HEK293T (cell line): ENCODE data around the gene OGDH.

Experiments used
- ARNT ChIP-seq: fragments of 450-650 bp; IDR thresholded peaks from 2 replicates; pipeline ENCODE4 v1.6.1; 2017; ENCODE audit warnings: mild to moderate bottlenecking
- BHLHE40 ChIP-seq: fragments of 450-650 bp; IDR thresholded peaks from 2 replicates; pipeline ENCODE4 v1.6.1; 2016; ENCODE audit warnings: mild to moderate bottlenecking, moderate library complexity, borderline replicate concordance
- CTBP1 ChIP-seq: fragments of 450-650 bp; IDR thresholded peaks from 2 replicates; pipeline ENCODE4 v1.6.1; 2016; ENCODE audit warnings: borderline replicate concordance
- ELF4 ChIP-seq: fragments of 450-650 bp; IDR thresholded peaks from 2 replicates; pipeline ENCODE4 v1.6.1; 2017; ENCODE audit warnings: antibody characterized with exemption
- FOXA1 ChIP-seq: fragments of 450-650 bp; IDR thresholded peaks from 2 replicates; pipeline ENCODE4 v1.6.1; 2016; ENCODE audit warnings: mild to moderate bottlenecking
- FOXK2 ChIP-seq: fragments of 450-650 bp; IDR thresholded peaks from 2 replicates; pipeline ENCODE4 v1.6.1; 2016; ENCODE audit warnings: mild to moderate bottlenecking
- L3MBTL2 ChIP-seq: fragments of 450-650 bp; conservative IDR thresholded peaks from 2 replicates; pipeline ENCODE4 v1.6.1; 2016; ENCODE audit warnings: mild to moderate bottlenecking
- PKNOX1 ChIP-seq: fragments of 450-650 bp; IDR thresholded peaks from 2 replicates; pipeline ENCODE4 v1.6.1; 2016
- SP1 ChIP-seq: fragments of 450-650 bp; IDR thresholded peaks from 2 replicates; pipeline ENCODE4 v1.6.1; 2017
- SUZ12 ChIP-seq: fragments of 450-650 bp; IDR thresholded peaks from 2 replicates; pipeline ENCODE4 v1.6.1; 2016; ENCODE audit warnings: mild to moderate bottlenecking
- TARDBP ChIP-seq: fragments of 450-650 bp; IDR thresholded peaks from 2 replicates; pipeline ENCODE4 v1.6.1; 2016
- ZNF384 ChIP-seq: fragments of 450-650 bp; IDR thresholded peaks from 2 replicates; pipeline ENCODE4 v1.6.1; 2016

GRCh38 chr7:44564606-44565005 lies 41.8 kb upstream of the OGDH start:
- no peak for TF ChIP-seq BHLHE40
- no peak for TF ChIP-seq ELF4
- no peak for TF ChIP-seq FOXA1
- TF ChIP-seq ZNF384, result no peak
- TF ChIP-seq FOXK2, result no peak
- no peak for TF ChIP-seq SP1
- TF ChIP-seq L3MBTL2, result no peak
- no peak for TF ChIP-seq PKNOX1
- no peak for TF ChIP-seq ARNT
- TF ChIP-seq SUZ12, result no peak
- no peak for TF ChIP-seq CTBP1
- TF ChIP-seq TARDBP, result no peak
